Thyroid gland (tissue), 4 donors: ENCODE results near the gene ABCC3.

Experiments
- CTCF ChIP-seq, 6 experiments: fragments of 200-600 bp in 3 of 6; fragments of 450-650 bp in 3 of 6; sonication (generic) in 3 of 6; IDR thresholded peaks; one replicate each; pipeline ENCODE4 v1.5.1; 2016 to 2019; ENCODE audit warnings: antibody characterized with exemption in 6 of 6, mild to moderate bottlenecking in 2 of 6, inconsistent platforms in 1 of 6, moderate library complexity in 1 of 6
- POLR2A ChIP-seq, 2 donors: fragments of 450-650 bp; IDR thresholded peaks; one replicate each; pipeline ENCODE4 v1.6.1; 2017; ENCODE audit warnings: antibody characterized with exemption in 2 of 2, mild to moderate bottlenecking in 2 of 2, moderate library complexity in 1 of 2

GRCh38 chr17:50640686-50641351, 6.1 kb downstream of the ABCC3 start:
- TF ChIP-seq CTCF (IDR thresholded peaks at IDR 0.05) = no peak
- no peak for TF ChIP-seq POLR2A (IDR thresholded peaks at IDR 0.05)
